ENCODE results near the gene HSPA9. TPM values are rescaled to one million over a fixed set of nuclear protein-coding genes. Genes with fewer than 3 reads are reported as not detected.

HSPA9 gene
- total and polyA plus RNA-seq, 9 of the 15 experiments (the other 6 are each of a cell fraction or from before 2014, with no cell fraction given) = 195 to 583 (median 514) TPM

DNA sequence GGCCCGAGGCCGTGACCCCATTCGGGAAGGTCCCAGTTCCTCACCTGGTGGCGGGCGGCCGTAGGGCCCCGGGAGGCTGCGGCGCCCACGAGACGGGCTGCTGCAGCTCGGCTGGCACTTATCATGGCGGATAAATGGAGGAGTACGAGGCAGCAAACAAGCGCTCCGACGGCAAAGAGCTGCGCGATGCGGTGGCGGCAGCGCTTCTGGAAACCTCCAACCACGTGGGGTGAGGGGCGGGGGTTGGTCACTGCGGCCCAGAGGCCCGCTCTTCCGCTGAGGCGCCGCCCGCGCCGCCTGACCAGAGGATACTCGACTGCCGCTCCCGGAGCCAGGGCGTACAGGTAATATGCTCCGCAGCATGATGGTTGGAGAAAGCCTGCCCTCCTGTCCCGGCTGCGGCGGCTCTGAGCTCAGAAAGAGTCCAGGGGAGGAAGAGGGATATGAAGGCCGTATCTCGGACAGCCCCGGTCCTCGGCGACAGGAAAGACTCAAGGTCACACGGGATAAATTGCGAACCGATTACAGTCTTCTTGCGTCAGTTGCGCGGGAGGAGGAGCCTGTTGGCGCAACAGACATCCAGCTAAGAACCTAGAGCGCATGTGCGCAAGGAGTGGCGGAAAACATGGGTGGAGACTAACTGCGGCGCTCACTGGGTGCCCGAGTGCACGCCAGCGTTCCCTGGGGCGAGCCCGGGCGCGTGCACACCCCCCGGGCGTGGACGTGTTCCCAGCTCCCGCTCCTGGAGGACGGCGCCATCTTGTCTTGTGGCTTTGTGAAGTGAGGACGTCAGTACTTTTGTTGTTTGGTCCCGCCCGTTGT is at the start of gene HSPA9 (continued):
- TF ChIP-seq, protein P1, sequence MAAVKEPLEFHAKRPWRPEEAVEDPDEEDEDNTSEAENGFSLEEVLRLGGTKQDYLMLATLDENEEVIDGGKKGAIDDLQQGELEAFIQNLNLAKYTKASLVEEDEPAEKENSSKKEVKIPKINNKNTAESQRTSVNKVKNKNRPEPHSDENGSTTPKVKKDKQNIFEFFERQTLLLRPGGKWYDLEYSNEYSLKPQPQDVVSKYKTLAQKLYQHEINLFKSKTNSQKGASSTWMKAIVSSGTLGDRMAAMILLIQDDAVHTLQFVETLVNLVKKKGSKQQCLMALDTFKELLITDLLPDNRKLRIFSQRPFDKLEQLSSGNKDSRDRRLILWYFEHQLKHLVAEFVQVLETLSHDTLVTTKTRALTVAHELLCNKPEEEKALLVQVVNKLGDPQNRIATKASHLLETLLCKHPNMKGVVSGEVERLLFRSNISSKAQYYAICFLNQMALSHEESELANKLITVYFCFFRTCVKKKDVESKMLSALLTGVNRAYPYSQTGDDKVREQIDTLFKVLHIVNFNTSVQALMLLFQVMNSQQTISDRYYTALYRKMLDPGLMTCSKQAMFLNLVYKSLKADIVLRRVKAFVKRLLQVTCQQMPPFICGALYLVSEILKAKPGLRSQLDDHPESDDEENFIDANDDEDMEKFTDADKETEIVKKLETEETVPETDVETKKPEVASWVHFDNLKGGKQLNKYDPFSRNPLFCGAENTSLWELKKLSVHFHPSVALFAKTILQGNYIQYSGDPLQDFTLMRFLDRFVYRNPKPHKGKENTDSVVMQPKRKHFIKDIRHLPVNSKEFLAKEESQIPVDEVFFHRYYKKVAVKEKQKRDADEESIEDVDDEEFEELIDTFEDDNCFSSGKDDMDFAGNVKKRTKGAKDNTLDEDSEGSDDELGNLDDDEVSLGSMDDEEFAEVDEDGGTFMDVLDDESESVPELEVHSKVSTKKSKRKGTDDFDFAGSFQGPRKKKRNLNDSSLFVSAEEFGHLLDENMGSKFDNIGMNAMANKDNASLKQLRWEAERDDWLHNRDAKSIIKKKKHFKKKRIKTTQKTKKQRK (IDR thresholded peaks at IDR 0.05; ENCODE audit: borderline replicate concordance, low read depth, low read length) = no peak
- TF ChIP-seq HMGN3 (IDR thresholded peaks at IDR 0.05; ENCODE audit: borderline replicate concordance, extremely low read depth, insufficient read length, low read depth, low read length) (peak; percentile 70), SIX5 (IDR thresholded peaks at IDR 0.05; ENCODE audit: borderline replicate concordance in 1 of 2, insufficient read depth in 1 of 2, low read depth in 1 of 2, low read length in 2 of 2) (0 out of 4 replicates have a peak, but pooled peaks of 1 of the 2 experiments have one; percentile 7), HDAC6 (IDR thresholded peaks at IDR 0.05; ENCODE audit: low read depth, low read length) (no peak), ZNF57 (CRISPR knock-in tag; IDR thresholded peaks at IDR 0.05) (no peak), ZNF436 (CRISPR knock-in tag; IDR thresholded peaks at IDR 0.05) (no peak), XRCC5 (IDR thresholded peaks at IDR 0.05; ENCODE audit: low read depth, low read length) (no peak), BCL6 (CRISPR knock-in tag; IDR thresholded peaks at IDR 0.05) (no peak)
- TF ChIP-seq, protein P2, sequence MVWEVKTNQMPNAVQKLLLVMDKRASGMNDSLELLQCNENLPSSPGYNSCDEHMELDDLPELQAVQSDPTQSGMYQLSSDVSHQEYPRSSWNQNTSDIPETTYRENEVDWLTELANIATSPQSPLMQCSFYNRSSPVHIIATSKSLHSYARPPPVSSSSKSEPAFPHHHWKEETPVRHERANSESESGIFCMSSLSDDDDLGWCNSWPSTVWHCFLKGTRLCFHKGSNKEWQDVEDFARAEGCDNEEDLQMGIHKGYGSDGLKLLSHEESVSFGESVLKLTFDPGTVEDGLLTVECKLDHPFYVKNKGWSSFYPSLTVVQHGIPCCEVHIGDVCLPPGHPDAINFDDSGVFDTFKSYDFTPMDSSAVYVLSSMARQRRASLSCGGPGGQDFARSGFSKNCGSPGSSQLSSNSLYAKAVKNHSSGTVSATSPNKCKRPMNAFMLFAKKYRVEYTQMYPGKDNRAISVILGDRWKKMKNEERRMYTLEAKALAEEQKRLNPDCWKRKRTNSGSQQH (CRISPR knock-in tag; IDR thresholded peaks at IDR 0.05) = no peak
- TF ChIP-seq, protein P3, sequence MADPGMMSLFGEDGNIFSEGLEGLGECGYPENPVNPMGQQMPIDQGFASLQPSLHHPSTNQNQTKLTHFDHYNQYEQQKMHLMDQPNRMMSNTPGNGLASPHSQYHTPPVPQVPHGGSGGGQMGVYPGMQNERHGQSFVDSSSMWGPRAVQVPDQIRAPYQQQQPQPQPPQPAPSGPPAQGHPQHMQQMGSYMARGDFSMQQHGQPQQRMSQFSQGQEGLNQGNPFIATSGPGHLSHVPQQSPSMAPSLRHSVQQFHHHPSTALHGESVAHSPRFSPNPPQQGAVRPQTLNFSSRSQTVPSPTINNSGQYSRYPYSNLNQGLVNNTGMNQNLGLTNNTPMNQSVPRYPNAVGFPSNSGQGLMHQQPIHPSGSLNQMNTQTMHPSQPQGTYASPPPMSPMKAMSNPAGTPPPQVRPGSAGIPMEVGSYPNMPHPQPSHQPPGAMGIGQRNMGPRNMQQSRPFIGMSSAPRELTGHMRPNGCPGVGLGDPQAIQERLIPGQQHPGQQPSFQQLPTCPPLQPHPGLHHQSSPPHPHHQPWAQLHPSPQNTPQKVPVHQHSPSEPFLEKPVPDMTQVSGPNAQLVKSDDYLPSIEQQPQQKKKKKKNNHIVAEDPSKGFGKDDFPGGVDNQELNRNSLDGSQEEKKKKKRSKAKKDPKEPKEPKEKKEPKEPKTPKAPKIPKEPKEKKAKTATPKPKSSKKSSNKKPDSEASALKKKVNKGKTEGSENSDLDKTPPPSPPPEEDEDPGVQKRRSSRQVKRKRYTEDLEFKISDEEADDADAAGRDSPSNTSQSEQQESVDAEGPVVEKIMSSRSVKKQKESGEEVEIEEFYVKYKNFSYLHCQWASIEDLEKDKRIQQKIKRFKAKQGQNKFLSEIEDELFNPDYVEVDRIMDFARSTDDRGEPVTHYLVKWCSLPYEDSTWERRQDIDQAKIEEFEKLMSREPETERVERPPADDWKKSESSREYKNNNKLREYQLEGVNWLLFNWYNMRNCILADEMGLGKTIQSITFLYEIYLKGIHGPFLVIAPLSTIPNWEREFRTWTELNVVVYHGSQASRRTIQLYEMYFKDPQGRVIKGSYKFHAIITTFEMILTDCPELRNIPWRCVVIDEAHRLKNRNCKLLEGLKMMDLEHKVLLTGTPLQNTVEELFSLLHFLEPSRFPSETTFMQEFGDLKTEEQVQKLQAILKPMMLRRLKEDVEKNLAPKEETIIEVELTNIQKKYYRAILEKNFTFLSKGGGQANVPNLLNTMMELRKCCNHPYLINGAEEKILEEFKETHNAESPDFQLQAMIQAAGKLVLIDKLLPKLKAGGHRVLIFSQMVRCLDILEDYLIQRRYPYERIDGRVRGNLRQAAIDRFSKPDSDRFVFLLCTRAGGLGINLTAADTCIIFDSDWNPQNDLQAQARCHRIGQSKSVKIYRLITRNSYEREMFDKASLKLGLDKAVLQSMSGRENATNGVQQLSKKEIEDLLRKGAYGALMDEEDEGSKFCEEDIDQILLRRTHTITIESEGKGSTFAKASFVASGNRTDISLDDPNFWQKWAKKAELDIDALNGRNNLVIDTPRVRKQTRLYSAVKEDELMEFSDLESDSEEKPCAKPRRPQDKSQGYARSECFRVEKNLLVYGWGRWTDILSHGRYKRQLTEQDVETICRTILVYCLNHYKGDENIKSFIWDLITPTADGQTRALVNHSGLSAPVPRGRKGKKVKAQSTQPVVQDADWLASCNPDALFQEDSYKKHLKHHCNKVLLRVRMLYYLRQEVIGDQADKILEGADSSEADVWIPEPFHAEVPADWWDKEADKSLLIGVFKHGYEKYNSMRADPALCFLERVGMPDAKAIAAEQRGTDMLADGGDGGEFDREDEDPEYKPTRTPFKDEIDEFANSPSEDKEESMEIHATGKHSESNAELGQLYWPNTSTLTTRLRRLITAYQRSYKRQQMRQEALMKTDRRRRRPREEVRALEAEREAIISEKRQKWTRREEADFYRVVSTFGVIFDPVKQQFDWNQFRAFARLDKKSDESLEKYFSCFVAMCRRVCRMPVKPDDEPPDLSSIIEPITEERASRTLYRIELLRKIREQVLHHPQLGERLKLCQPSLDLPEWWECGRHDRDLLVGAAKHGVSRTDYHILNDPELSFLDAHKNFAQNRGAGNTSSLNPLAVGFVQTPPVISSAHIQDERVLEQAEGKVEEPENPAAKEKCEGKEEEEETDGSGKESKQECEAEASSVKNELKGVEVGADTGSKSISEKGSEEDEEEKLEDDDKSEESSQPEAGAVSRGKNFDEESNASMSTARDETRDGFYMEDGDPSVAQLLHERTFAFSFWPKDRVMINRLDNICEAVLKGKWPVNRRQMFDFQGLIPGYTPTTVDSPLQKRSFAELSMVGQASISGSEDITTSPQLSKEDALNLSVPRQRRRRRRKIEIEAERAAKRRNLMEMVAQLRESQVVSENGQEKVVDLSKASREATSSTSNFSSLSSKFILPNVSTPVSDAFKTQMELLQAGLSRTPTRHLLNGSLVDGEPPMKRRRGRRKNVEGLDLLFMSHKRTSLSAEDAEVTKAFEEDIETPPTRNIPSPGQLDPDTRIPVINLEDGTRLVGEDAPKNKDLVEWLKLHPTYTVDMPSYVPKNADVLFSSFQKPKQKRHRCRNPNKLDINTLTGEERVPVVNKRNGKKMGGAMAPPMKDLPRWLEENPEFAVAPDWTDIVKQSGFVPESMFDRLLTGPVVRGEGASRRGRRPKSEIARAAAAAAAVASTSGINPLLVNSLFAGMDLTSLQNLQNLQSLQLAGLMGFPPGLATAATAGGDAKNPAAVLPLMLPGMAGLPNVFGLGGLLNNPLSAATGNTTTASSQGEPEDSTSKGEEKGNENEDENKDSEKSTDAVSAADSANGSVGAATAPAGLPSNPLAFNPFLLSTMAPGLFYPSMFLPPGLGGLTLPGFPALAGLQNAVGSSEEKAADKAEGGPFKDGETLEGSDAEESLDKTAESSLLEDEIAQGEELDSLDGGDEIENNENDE (IDR thresholded peaks at IDR 0.05; ENCODE audit: low read depth, low read length) = no peak

All from K562 (cell line).